Esophagus mucosa (tissue), 1 donor: ENCODE results near the gene DBNDD1. TPM values are rescaled to one million over a fixed set of nuclear protein-coding genes. Genes with fewer than 3 reads are reported as not detected.
"Not testable (repeated sequence)": the region's sequence is repeated elsewhere in the genome, so short reads cannot be mapped to it uniquely, and the experiment has no call there.

Experiments
- ATAC-seq: fragments of 200-7000 bp; cut with Tn5 transposase; one replicate; pipeline ENCODE4 v1.9.1; 2020
- total RNA-seq: library from RNA; stranded (reverse); gene quantifications from one replicate; pipeline ENCODE4 v1.2.4, GENCODE V29; 2023
- donor health status: DM: yes; HTN: yes; CAD: no.

The DBNDD1 gene
- total RNA-seq, 1 donor from 2014 or later, result 13.9 TPM

DNA sequence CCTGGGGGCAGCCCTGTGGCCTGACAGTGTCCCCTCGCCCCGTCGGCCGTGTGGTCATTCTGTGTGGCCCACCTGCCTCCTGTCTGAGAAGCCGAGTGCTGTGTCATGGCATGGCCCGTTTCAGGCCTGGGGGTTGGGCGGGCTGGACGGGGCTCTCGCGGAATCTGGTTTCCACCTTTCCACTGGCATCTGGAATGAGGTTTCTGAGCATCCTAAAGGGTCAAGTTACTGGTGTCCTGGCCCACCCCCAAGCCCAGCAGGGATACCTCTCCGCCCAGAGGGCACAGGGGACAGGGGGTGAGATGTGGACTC is 7.8 kb downstream of the DBNDD1 start:
- ATAC-seq, result no peak

DNA sequence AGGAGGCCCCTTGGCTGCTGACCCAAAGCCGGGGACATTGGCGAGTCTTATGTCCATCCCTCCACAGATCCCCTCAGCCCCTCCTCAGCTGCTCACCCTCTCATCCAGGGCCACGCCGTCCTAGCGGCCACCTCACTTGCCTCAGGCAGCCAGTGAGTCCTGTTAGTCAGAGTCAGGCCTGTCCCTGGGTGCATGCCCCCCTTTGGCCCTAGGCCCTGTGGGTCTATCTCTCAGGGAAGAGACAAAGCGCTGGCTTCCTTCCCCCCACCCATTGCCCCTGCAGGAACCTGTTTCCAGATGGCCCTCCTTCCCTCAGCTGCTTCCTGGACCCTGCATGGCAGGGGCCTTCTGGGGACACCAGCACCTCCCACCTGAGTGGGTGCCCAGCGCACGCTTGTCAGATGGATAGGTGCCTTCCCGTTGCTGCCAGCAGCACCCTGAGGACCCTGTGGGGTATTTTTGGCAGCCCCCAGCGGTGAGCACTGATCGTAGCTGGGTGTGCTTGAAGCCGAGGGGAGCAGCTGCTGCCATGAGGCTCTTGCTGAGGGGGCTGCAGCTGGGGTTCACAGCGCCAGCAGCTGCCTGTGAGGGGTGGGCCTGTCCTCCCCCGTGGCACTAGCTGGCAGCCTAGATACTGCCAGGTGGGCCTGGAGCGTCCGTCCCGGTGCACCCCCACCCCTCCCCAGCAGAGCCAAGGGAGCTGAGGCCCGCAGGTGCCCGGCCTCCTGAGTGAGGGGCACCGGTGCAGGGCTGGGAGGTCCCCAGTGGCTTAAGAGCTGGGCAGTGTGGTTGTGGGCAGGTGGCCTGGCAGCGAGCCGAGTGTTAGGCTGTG is 8.4 kb downstream of the DBNDD1 start:
- no peak for ATAC-seq

DNA sequence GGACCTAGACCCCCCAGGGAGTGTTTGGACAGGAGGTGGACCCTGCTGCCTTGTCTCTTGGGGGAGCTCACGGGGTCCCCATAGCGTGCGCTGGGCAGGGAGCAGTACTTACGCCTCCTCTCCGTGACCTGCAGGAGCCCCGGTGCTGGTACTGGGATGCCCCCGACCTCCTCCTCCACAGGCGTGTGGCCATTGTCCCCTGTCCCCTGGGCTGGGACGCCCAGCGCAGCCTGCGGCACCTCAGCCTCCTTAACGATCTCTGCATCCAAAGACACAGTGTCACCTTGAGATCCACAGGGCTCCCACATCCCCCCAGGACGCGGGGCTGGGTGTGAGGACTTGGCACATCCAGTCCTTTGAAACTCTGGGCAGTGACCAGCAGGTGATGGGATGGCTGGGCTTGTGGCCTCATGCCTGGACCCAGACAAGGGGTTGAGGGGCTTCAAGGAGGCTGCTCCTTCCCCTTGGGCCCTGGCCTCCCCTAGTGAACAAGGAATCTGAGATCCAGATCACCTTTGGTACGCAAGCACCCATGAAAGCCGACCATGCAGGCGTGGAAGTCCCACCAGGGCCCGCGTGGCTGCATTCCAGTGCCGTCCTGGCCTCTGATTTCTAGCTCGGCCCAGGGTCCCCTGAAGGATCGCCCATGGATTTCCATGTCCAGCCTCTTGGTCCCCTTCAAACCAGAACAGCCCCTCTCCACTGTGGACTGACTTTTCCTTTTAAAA is 9.9 kb downstream of the DBNDD1 start:
- ATAC-seq, result peak; percentile 5

DNA sequence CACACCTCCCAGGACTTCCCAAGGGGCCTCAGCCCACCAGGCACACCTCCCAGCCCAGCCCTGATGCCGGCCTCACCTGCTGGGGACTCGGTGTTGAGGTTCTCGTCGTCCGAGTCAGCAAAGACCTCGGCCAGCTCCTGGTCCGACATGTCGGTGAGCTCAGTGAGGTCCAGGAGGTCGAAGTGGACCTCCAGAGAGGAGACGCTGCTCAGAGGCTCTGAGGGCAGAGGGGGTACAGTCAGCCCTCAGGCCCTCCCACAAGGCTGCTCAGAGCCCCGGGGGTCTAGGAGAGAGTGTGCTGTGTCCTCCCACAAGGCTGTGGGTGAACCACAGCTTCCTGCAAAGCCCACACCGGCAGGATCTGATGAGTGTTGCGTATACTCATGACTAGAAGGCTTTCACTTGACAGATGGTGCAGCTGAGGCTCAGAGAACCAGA is 10.5 kb downstream of the DBNDD1 start:
- ATAC-seq, result peak; percentile 19

DNA sequence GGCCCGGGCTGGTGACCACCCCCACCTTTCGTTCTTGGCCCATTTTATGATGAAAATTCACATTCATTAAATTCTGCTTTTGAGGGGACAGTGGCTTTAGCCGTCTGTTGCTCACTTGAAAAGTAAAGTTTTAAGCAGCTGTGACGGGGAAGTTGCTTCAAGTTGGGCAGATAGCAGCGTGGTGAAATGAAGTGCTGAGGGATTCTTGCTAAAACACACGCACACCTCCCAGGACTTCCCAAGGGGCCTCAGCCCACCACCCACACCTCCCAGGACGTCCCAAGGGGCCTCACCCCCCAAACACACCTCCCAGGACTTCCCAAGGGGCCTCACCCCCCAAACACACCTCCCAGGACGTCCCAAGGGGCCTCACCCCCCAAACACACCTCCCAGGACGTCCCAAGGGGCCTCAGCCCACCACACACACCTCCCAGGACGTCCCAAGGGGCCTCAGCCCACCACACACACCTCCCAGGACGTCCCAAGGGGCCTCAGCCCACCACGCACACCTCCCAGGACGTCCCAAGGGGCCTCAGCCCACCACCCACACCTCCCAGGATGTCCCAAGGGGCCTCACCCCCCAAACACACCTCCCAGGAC is 11.5 kb downstream of the DBNDD1 start:
- not testable (repeated sequence) for ATAC-seq

DNA sequence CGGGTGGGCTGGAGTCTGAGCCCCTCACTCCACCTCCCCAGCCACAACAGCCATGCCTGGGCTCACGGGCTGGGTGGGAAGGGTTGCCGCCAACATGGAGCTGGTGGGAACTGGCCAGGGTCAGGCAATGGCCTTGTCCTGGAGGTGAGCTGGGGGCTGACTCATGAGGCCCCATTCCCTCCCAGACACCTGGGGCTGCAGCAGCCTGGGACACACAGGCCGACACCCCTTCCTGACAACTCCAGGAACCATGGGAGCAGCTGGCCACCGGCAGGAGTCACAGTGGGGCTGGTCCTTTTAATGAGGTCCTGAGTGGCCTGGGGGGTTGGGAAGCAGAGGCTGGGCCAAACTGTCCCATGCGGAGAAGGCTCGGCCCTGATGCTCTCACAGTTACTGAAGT is 12.2 kb downstream of the DBNDD1 start:
- ATAC-seq, result no peak

DNA sequence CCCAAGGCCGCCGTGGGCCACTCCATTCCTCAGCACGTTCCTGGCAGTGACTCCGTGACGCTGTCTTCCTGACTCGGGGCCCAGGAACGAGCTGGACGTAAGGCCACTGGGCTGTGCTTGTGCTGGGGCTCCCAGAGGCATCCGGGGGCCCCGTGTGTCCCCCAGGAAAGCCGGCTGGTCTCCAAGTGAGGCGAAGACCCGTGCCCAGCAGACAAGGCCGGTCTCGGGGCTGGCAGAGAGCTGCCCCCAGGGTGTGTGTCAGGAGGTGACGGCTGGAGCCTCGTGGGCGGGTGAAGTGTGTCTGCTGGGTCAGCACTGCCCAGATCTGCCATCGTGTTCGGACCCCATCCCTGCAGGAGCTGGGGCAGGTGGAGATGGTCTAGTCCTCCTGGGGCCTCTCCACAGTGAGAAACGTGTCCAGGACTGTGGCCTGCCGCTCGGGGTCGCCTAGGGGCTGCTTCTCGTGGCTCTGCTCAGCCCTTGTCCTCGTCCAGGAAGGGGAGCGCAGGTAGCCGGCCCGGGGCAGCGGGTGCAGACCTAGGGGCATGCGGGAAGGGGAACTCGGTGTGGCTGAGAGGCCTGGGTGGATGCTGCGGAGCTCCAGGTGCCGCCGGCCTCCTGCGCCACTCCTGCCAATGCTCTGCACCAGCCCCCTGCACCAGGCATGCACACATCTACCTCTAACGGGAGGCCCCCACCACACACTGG is 13.1 kb downstream of the DBNDD1 start:
- ATAC-seq, result no peak

DNA sequence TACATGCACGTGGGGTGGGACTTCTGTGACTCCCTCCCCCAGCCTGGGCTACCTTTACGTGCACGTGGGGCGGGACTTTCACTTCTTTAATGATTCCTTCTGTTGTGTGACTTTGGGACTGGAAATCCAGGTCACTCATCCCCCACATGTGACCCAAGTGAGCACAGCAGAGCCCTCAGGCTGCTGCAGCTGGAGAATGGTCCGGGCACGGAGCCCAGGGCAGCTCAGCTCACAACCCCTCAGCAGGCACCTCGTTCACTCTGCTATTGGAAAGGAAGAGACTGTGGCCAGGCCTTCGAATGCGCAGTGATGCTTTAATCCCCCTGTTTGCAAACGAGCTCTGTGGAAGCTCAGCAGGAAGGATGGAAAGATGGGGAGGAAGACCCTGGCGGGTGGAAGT is 14.7 kb downstream of the DBNDD1 start:
- ATAC-seq, result no peak

DNA sequence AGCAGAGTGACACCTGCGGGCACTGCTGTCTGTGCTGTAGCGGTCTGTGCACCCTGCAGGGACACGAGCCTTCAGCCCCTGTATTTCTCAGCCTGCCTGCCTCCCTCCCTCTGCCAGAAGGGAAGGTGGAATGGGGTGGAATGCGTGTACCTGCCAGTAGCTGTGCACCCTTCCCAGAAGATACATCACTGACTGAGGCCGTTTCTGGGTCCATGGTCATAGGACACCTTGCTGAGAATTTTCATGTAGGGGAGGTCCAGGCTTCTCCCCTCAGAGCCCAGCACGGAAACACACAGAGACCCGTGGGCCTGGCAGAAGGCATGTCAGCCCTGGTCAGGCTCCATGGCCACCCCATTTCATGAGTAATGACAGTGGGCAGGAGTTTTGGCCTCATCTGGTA is 16.5 kb downstream of the DBNDD1 start:
- ATAC-seq, result no peak

DNA sequence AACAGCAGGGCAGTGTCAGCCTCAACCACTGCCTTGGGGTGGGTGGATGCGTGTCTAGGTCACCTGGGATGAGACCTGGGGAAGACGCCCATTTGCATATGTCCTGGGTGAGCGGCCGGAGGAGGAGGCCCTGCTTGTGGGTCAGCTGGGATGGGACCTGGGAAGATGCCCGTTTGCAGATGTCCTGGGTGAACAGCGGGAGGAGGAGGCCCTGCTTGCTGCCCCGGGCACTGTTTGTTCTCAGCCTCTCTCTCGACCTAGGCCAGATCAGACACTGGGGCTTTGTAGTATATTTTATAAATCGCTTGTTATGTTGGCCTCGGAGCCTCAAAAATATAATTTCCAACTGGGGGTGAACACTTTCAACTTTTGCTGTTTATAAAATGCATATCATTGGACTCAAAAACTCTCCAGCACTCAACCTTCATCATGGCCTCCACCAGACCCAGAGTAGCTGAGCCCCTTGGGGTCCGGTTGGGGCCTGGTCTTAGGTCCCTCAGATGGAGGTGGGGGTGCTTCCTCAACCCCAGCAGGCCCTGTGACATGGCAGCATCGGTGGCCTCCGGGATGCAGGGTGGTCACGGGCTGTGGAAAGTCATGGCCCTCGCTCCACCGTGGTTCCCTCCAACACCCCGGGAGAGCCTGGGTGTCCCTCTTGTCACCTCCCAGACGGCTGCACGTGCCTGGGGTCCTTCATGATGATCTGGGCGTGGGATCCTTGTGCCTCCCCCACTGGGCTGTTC is 17.3 kb downstream of the DBNDD1 start:
- ATAC-seq, result no peak

DNA sequence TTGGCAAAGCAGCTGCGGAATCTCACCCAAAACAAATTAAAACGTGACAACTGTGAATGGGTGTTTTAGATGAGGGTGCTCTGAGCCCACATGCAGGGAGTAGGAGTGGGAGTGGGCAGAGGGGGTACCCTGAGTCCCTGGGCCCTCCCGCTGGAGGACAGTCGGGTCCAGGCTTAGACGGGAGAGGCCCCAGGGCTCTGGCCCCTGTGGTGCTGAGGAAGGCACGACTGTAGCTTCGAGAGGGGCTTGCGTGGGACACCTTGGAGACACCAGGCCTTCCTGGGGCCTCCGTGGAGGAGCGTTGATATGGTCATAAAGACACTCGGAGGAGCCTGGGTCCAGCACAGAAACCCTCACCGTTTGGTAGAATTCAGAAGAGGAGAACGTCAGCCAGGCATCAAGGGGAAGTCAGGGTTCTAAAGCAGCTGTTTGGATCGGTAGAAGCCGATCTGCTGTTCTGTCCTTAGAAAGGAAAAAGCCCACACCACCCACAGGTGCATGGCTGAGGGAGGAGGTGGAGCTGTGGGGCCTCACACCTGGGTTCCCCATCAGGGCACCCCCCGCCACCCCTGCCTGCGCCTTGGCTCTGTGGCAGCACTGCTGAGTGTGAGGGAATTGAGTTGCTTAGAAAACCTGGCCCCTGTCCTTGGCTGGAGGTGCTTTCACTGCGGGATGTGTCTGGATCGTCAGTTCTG is 18.4 kb downstream of the DBNDD1 start:
- no peak for ATAC-seq

DNA sequence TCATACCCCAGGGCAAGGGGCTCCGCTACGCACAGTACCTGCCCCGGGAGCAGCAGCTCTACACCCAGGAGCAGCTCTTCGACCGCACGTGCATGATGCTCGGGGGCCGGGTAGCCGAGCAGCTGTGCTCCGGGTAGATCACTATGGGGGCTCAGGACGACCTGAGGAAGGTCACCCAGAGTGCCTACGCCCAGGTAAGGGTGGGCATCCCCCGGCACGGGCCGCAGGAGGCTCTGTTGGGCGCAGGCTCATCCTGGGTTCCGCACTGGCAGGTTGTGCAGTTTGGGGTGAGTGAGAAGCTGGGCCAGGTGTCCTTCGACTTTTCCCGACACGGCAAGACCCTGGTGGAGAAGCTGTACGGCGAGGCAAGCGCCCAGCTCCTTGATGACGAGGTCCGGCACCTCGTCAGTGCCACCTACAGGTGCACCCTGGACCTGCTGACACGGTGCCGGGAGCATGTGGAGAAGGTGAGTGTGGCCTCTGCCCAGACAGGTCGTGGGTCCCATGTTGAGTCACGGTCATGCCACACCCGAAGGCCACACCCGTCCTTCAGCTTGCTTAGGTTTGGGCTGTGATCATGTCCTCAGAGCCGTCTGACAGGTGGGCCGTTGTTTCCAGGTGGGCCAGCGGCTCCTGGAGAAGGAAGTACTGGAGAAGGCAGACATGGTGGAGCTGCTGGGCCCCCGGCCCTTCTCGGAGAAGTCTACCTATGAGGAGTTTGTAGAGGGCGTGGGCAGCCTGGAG is 19.3 kb downstream of the DBNDD1 start:
- peak; percentile 90 for ATAC-seq

DNA sequence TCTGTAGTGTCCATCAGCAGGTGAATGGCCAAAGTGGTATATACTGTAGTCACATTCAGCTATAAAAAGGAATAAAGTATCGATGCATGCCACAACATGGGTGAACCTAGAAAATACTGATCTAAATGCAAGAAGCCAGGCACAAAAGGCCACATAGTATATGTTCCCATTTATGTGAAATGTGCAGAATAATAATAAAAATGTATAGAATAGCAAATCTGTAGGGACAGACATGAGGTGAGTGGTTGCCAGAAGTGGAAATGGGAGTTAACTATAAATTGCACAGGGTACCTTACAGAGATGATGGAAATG is 23.1 kb downstream of the DBNDD1 start:
- no peak for ATAC-seq

DNA sequence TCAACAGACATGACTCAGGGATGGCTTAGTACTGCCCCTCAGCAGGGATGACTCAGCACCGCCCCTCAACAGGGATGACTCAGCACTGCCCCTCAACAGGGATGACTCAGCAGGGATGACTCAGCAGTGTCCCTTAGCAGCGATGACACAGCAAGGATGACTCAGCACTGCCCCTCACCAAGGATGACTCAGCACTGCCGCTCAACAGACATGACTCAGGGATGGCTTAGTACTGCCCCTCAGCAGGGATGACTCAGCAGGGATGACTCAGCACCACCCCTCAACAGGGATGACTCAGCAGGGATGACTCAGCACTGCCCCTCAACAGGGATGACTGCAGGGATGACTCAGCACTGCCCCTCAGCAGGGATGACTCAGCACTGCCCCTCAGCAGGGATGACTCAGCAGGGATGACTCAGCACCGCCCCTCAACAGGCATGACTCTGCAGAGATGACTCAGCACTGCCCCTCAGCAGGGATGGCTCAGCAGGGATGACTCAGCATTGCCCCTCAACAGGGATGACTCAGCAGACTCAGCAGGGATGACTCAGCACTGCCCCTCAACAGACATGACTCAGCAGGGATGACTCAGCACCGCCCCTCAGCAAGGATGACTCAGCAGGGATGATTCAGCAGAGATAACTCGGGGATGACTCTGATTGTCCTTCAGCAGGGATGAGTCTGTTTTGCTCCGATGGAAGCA is 23.6 kb downstream of the DBNDD1 start:
- ATAC-seq, result not testable (repeated sequence)

DNA sequence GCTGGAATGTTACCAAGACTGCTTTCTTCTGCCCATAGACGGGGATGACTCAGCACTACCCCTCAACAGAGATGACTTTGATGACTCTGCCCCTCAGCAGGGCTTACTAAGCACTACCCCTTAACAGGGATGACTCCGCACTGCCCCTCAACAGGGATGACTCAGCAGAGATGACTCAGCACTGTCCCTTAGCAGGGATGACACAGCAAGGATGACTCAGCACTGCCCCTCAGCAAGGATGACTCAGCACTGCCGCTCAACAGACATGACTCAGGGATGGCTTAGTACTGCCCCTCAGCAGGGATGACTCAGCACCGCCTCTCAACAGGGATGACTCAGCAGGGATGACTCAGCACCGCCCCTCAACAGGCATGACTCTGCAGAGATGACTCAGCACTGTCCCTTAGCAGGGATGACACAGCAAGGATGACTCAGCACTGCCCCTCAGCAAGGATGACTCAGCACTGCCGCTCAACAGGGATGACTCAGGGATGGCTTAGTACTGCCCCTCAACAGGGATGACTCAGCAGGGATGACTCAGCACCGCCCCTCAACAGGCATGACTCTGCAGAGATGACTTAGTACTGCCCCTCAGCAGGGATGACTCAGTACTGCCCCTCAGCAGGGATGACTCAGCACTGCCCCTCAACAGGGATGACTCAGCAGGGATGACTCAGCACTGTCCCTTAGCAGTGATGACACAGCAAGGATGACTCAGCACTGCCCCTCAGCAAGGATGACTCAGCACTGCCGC is 24.4 kb downstream of the DBNDD1 start:
- peak; percentile 35 for ATAC-seq

DNA sequence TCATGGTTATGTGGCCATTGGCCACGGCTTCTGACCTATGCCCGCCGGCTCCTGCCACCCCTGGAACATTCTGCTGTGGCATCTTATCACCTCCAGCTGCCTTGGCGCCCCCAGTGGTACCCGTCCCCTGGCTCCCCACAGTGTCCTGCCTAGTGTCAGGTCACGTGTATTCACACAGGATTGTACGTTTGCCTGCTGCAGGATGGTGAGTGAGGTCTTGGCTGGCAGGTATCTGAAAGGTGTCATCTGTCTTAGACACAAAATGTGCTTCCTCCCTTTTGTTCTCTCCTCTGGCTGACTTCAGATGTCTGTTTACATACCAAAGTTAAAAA is 24.9 kb downstream of the DBNDD1 start:
- ATAC-seq, result peak; percentile 14

DNA sequence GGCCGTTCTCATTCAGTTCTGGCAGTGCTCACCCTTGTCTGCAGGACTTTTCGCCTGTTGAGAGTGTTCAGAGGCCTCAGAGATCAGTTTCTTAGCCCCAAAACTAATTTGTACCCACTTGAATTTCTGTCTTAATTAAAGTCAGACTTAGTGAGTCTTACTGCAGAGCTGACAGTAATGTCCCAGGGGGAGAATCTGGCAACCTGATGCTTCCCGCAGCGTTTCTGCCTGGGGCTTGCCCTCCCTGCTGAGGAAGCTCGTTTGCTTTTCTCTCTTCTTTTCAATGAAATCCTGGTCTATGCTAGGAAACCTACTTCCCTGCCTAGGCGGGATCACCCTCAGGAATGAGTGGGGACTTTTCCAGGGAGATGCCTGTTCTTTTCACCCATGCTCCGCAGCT is 25.3 kb downstream of the DBNDD1 start:
- no peak for ATAC-seq

DNA sequence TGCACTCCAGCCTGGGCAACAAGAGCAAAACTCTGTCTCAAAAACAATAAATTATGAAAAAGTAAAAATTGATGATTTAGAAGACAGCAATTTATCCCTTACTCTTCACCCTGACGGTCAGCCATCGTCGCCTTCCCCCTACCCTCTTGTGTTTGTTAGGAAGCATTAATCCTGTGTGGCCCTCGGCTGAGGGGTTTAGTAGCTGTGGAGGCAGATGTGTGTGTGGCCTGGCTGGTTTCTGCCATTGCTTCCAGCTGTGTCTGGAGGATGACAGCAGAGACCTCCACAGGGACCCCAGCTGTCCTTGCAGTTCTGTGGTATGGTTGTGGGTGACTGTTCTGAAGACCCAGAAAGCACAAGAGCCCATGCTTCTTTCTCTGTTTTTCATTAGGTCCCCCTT is 25.9 kb downstream of the DBNDD1 start:
- no peak for ATAC-seq

DNA sequence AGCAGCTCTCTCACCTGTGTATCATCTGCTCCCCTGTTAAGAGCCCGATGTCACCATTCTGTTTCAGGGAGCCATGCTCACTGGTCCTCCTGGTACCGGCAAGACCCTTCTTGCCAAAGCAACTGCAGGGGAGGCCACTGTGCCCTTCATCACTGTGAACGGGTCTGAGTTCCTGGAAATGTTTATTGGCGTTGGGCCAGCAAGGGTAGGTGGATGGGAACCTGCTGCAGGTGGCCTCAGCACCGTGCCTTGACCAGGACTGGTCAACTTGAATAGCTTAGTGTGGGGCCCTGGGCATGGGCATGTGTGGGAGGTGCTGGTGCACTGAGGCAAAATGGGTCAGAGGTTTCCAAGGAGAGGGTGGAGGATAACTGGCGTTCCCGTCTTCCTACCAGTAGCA is 28.5 kb downstream of the DBNDD1 start:
- no peak for ATAC-seq

DNA sequence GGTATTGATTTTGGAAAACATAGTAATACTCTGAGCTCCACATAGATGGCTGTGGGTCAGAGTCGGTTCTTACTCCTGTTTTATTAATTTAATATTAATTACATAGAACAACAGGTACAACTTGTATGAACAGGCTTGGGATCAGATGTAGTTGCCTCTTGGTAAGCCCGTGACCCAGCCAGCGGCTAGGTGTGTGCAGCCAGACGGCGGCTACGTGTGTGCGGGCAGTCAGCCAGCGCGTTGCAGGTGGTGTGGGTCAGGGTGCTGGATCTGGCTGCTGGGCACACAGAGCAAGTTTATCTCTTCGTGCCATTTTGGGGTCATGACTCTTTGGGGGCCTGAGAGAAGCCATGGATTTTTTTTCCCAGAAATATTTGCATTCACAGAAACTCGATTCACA is 30.3 kb downstream of the DBNDD1 start:
- ATAC-seq, result no peak
